H1 (cell line): Measurements from ENCODE around the gene L3MBTL3. TPM values are rescaled to one million over a fixed set of nuclear protein-coding genes. Genes with fewer than 3 reads are reported as not detected.

Source experiments
- CTCF ChIA-PET: fragments of 300-600 bp; sonication (Branson Sonifier 250); formaldehyde crosslinking; loops from one replicate; lab custom pipeline; 2021; ENCODE audit not compliant: partially characterized antibody; lab: Charles Lee
- POLR2A ChIA-PET: fragments of 300-600 bp; sonication (Branson Sonifier 250); formaldehyde crosslinking; loops from one replicate; lab custom pipeline; 2021; ENCODE audit warnings: inconsistent platforms; ENCODE audit not compliant: partially characterized antibody; lab: Charles Lee
- DNase-seq, 2 experiments: peaks; one replicate each; pipeline versions ENCODE4 v3.0.0 to v3.0.0-alpha.2; 2010 to 2022; ENCODE audit warnings: low spot score in 2 of 2, low read depth in 1 of 2, mixed read lengths in 1 of 2
- FAIRE-seq: peaks from 2 replicates; lab custom pipeline; 2011; peaks lifted over from hg19 to GRCh38; lab: Jason Lieb, UNC
- H2AFZ ChIP-seq: 2 replicates; pipeline ENCODE4 v1.8.1; 2012; ENCODE audit warnings: low read length, inconsistent platforms
- H2AK5ac ChIP-seq: 2 replicates; pipeline ENCODE4 v1.6.1; 2013; ENCODE audit warnings: low read depth, low read length
- H2BK120ac ChIP-seq: replicated peaks from 2 replicates; pipeline ENCODE3; 2013; ENCODE audit warnings: low read depth, low read length, inconsistent platforms
- H2BK12ac ChIP-seq: 2 replicates; pipeline ENCODE4 v1.6.1; 2013; ENCODE audit warnings: low read depth, low read length
- H2BK15ac ChIP-seq: 2 replicates; pipeline ENCODE4 v1.6.1; 2013; ENCODE audit warnings: low read length
- H2BK20ac ChIP-seq: 2 replicates; pipeline ENCODE4 v1.6.1; 2013; ENCODE audit warnings: low read length
- H2BK5ac ChIP-seq: 2 replicates; pipeline ENCODE4 v1.6.1; 2013; ENCODE audit warnings: low read depth, low read length
- H3K14ac ChIP-seq: 2 replicates; pipeline ENCODE4 v1.6.1; 2013; ENCODE audit warnings: inconsistent platforms; ENCODE audit not compliant: insufficient read length
- H3K18ac ChIP-seq: 2 replicates; pipeline ENCODE4 v1.6.1; 2013; ENCODE audit warnings: low read length; ENCODE audit errors: extremely low read depth
- H3K23ac ChIP-seq: 2 replicates; pipeline ENCODE4 v1.6.1; 2013; ENCODE audit warnings: inconsistent platforms; ENCODE audit not compliant: insufficient read length
- H3K23me2 ChIP-seq: 2 replicates; pipeline ENCODE4 v1.6.1; 2013; ENCODE audit warnings: low read depth, low read length
- H3K27ac ChIP-seq: 2 replicates; pipeline ENCODE4 v1.6.1; 2011; ENCODE audit warnings: low read depth, low read length, inconsistent platforms
- H3K27me3 ChIP-seq, 4 experiments: replicated peaks in 1 of 4; 1 replicate in 1 of 4; 2 replicates in 3 of 4; pipeline versions ENCODE4 v1.6.1 to v1.8.1; 2011 to 2013; ENCODE audit warnings: low read length in 3 of 4, mild to moderate bottlenecking in 3 of 4, inconsistent platforms in 2 of 4, mixed read lengths in 2 of 4, moderate library complexity in 1 of 4; ENCODE audit not compliant: control insufficient read depth in 3 of 4, insufficient read depth in 3 of 4; ENCODE audit errors: extremely low read depth in 1 of 4
- H3K36me3 ChIP-seq, 4 experiments: 2 replicates each; pipeline versions ENCODE4 v1.6.1 to v1.8.1; 2011 to 2013; ENCODE audit warnings: mild to moderate bottlenecking in 4 of 4, low read length in 3 of 4, moderate library complexity in 2 of 4, control low read depth in 1 of 4, inconsistent platforms in 1 of 4; ENCODE audit not compliant: insufficient read depth in 4 of 4, control insufficient read depth in 2 of 4
- H3K4ac ChIP-seq: replicated peaks from 2 replicates; pipeline ENCODE3; 2013; ENCODE audit warnings: low read length, low read depth, mixed read lengths, inconsistent platforms; ENCODE audit not compliant: insufficient read length
- H3K4me1 ChIP-seq, 4 experiments: replicated peaks in 1 of 4; 1 replicate in 1 of 4; 2 replicates in 3 of 4; pipeline versions ENCODE4 v1.6.1 to v1.8.1; 2011 to 2013; ENCODE audit warnings: low read length in 3 of 4, inconsistent platforms in 2 of 4, mixed read lengths in 1 of 4; ENCODE audit not compliant: insufficient read depth in 4 of 4, control insufficient read depth in 3 of 4
- H3K4me2 ChIP-seq, 2 experiments: 2 replicates each; pipeline versions ENCODE4 v1.6.1 to v1.8.1; 2011 to 2013; ENCODE audit warnings: low read depth in 2 of 2, low read length in 2 of 2, control low read depth in 1 of 2, inconsistent platforms in 1 of 2, mild to moderate bottlenecking in 1 of 2; ENCODE audit not compliant: insufficient read depth in 1 of 2
- H3K4me3 ChIP-seq, 4 experiments: fragments of 200-600, 300-600 bp in 1 of 4; sonication (generic), shearing (Covaris generic), sonication (Bioruptor Twin) in 1 of 4; 2 replicates each; pipeline versions ENCODE4 v1.5.1 to v1.8.1; 2011 to 2016; ENCODE audit warnings: low read length in 4 of 4, low read depth in 3 of 4, control low read depth in 2 of 4, inconsistent platforms in 2 of 4, mild to moderate bottlenecking in 2 of 4, mixed read lengths in 1 of 4, moderate library complexity in 1 of 4; ENCODE audit not compliant: insufficient read depth in 2 of 4; ENCODE audit errors: extremely low read depth in 1 of 4
- H3K56ac ChIP-seq: replicated peaks from 2 replicates; pipeline ENCODE3; 2013; ENCODE audit warnings: low read depth, mild to moderate bottlenecking, mixed read lengths, low read length, inconsistent platforms; ENCODE audit not compliant: insufficient read length
- H3K79me1 ChIP-seq: 2 replicates; pipeline ENCODE4 v1.6.1; 2013; ENCODE audit warnings: low read depth, low read length, control low read depth
- H3K79me2 ChIP-seq, 2 experiments: 2 replicates each; pipeline versions ENCODE4 v1.6.1 to v1.8.1; 2012 to 2013; ENCODE audit warnings: low read length in 2 of 2, mild to moderate bottlenecking in 2 of 2, inconsistent platforms in 1 of 2; ENCODE audit not compliant: insufficient read depth in 2 of 2, control insufficient read depth in 1 of 2
- H3K9ac ChIP-seq, 4 experiments: replicated peaks in 1 of 4; 1 replicate in 1 of 4; 2 replicates in 3 of 4; pipeline versions ENCODE4 v1.6.1 to v1.8.1; 2011 to 2013; ENCODE audit warnings: low read depth in 3 of 4, low read length in 3 of 4, control low read depth in 2 of 4, mild to moderate bottlenecking in 2 of 4, moderate library complexity in 2 of 4, inconsistent platforms in 1 of 4; ENCODE audit errors: extremely low read depth in 1 of 4
- H3K9me3 ChIP-seq, 2 experiments: 2 replicates each; pipeline versions ENCODE4 v1.6.1 to v1.8.1; 2012 to 2013; ENCODE audit warnings: mild to moderate bottlenecking in 2 of 2, moderate library complexity in 2 of 2, control low read depth in 1 of 2, inconsistent platforms in 1 of 2, low read depth in 1 of 2, low read length in 1 of 2, mixed read lengths in 1 of 2; ENCODE audit not compliant: insufficient read depth in 2 of 2
- H4K20me1 ChIP-seq, 2 experiments: replicated peaks in 1 of 2; 2 replicates each; pipeline versions ENCODE3 to v1.8.1; 2011 to 2013; ENCODE audit warnings: inconsistent platforms in 2 of 2, low read length in 2 of 2, mild to moderate bottlenecking in 1 of 2; ENCODE audit not compliant: insufficient read depth in 2 of 2, control insufficient read depth in 1 of 2
- H4K5ac ChIP-seq: 2 replicates; pipeline ENCODE4 v1.6.1; 2013; ENCODE audit warnings: low read length, low read depth, mixed read lengths, inconsistent platforms; ENCODE audit not compliant: insufficient read length
- H4K8ac ChIP-seq: 2 replicates; pipeline ENCODE4 v1.8.0; 2013; ENCODE audit warnings: mild to moderate bottlenecking, moderate library complexity, low read length, inconsistent platforms; ENCODE audit not compliant: insufficient read depth; ENCODE audit errors: extremely low read depth
- H4K91ac ChIP-seq: replicated peaks from 2 replicates; pipeline ENCODE3; 2013; ENCODE audit warnings: low read length, mixed read lengths, inconsistent platforms; ENCODE audit not compliant: insufficient read length
- ASH2L ChIP-seq: fragments of 200-600, 300-600 bp; sonication (generic); IDR thresholded peaks from one replicate; pipeline ENCODE4 v1.7.1; 2017; ENCODE audit warnings: low read length
- BCL11A ChIP-seq, 2 experiments: IDR thresholded peaks; one replicate each; pipeline ENCODE4 v1.6.1; 2011; ENCODE audit warnings: low read depth in 2 of 2, low read length in 2 of 2, mild to moderate bottlenecking in 2 of 2
- CBX5 ChIP-seq: fragments of 300-800, 300-1000 bp; sonication (generic); IDR thresholded peaks from 2 replicates; pipeline ENCODE4 v1.7.1; 2016; ENCODE audit warnings: antibody characterized with exemption, low read length, low read depth
- CREB1 ChIP-seq: IDR thresholded peaks from 2 replicates; pipeline ENCODE4 v1.6.1; 2012; ENCODE audit warnings: inconsistent platforms
- HDAC6 ChIP-seq: IDR thresholded peaks from one replicate; pipeline ENCODE4 v1.7.1; 2012; ENCODE audit warnings: low read depth, mild to moderate bottlenecking, inconsistent platforms, low read length, moderate library complexity
- KDM4A ChIP-seq: IDR thresholded peaks from one replicate; pipeline ENCODE4 v1.7.1; 2012; ENCODE audit warnings: low read depth, mild to moderate bottlenecking, moderate library complexity, low read length, inconsistent platforms; ENCODE audit not compliant: severe bottlenecking
- MAFK ChIP-seq: IDR thresholded peaks from 2 replicates; pipeline ENCODE4 v1.6.1; 2012; ENCODE audit warnings: low read depth, mild to moderate bottlenecking, improper control_type of control experiment, low read length
- NANOG ChIP-seq: IDR thresholded peaks from 2 replicates; pipeline ENCODE4 v1.6.1; 2011; ENCODE audit warnings: low read length, low read depth, mild to moderate bottlenecking, inconsistent platforms; ENCODE audit not compliant: insufficient read depth, poor library complexity, severe bottlenecking
- PHF8 ChIP-seq: fragments of 200-600 bp; sonication (generic); conservative IDR thresholded peaks from 2 replicates; pipeline ENCODE4 v1.7.1; 2012; ENCODE audit warnings: low read depth, mild to moderate bottlenecking, inconsistent platforms, low read length, moderate library complexity
- RXRA ChIP-seq: IDR thresholded peaks from 2 replicates; pipeline ENCODE4 v1.6.1; 2011; ENCODE audit warnings: low read depth, mild to moderate bottlenecking, low read length, moderate library complexity; ENCODE audit not compliant: insufficient read depth
- SP4 ChIP-seq: IDR thresholded peaks from 2 replicates; pipeline ENCODE4 v1.6.1; 2012; ENCODE audit warnings: low read length, inconsistent platforms
- WGBS, 2 experiments: shearing (Covaris generic) in 1 of 2; methylation state at CpG; one replicate each; pipeline versions ENCODE4 v1.1.6 to v1.1.7; 2013 to 2015; ENCODE audit warnings: low lambda C conversion rate in 2 of 2, mixed read lengths in 2 of 2, inconsistent platforms in 1 of 2, low coverage in 1 of 2, missing lambda C conversion rate in 1 of 2; ENCODE audit not compliant: insufficient replicate concordance in 2 of 2, insufficient coverage in 1 of 2, insufficient read length in 1 of 2; ENCODE audit errors: extremely low coverage in 1 of 2, missing lambda C conversion rate in 1 of 2; 5-methylcytosine and 5-hydroxymethylcytosine counted together
- polyA plus RNA-seq, 7 experiments: library from polyadenylated mRNA; depleted of rRNA in 3 of 7; stranded (reverse) in 5 of 7; unstranded in 2 of 7; fragments of >200 nt in 5 of 7; fragments of 200-250 nt in 2 of 7; gene quantifications; 1 replicate in 5 of 7; 2 replicates in 1 of 7; 4 replicates in 1 of 7; pipeline versions ENCODE4 v1.2.1 to v1.2.3, GENCODE V29; 2011 to 2013; ENCODE audit warnings: missing spikeins in 2 of 7, mixed read lengths in 2 of 7
- total RNA-seq: library from RNA; stranded (reverse); fragmentation: NEBNext Ultra II Directional; extraction: Animal tissue kit (Norgen Biotek cat#: 25700); gene quantifications from 2 replicates; pipeline ENCODE4 v1.2.1, GENCODE V29; 2021
- TF ChIP-seq, protein P1 (sequence below): IDR thresholded peaks from 2 replicates; pipeline ENCODE4 v1.6.1; 2012; ENCODE audit warnings: inconsistent platforms
- TF ChIP-seq, protein P2 (sequence below): IDR thresholded peaks from 2 replicates; pipeline ENCODE4 v1.6.1; 2012; ENCODE audit warnings: low read length, inconsistent platforms

The L3MBTL3 gene
- total and polyA plus RNA-seq, 2 of the 8 experiments (the other 6 are each of a cell fraction or from before 2014, with no cell fraction given): 3.9 to 17.2 TPM

DNA sequence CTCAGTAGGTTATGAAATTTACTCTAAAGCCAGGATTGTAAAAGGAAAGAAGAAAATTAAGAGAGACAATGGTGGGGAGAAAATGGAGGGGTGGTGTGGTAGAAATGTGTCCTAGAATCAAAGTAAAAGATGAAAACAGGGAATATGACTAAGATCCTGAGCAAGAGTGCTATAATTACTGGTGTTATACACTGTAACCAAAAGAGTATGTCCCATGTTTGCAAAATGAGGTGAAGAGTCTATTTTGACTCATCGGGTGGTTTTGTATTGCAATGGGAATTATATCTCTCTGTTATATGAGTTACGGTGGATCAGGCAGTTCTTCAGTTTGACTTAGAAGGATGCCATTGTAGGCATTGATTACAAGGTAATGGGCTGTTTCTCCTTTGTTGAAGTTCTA is 8.5 kb downstream of the L3MBTL3 start:
- DNase-seq (no peak), FAIRE-seq (no peak)
- no peak overlapping the region for H3K23ac ChIP-seq
- H3K9me3 ChIP-seq: no peaks in the 10 kb centered on the region
- no peaks in the 10 kb centered on the region for H4K20me1 ChIP-seq
- WGBS, 2 experiments: 94% methylated on average over 2 of the region's 2 CpGs; no CpG with 5 or more reads in 1 of the 2 experiments
- POLR2A ChIA-PET: no interaction called here
- no peak overlapping the region for H4K8ac ChIP-seq
- H2AFZ ChIP-seq: no peak overlapping the region
- H3K4me3 ChIP-seq: no peak overlapping the region
- H3K18ac ChIP-seq: no peak overlapping the region
- H2BK20ac ChIP-seq: no peak overlapping the region
- H2BK120ac ChIP-seq: no peak overlapping the region
- H3K79me2 ChIP-seq: peaks cover 0 to 5% of the 10 kb centered on the region in 2 experiments; a peak in 1 of 4 replicates
- no peaks in the 10 kb centered on the region for H3K79me1 ChIP-seq
- H3K4me1 ChIP-seq: no peaks in the 10 kb centered on the region
- no peak overlapping the region for H3K9ac ChIP-seq
- no peak overlapping the region for H4K5ac ChIP-seq
- H3K27me3 ChIP-seq: no peaks in the 10 kb centered on the region
- no peak overlapping the region for H2BK5ac ChIP-seq
- H3K27ac ChIP-seq: no peak overlapping the region
- no peak overlapping the region for H3K56ac ChIP-seq
- H3K4me2 ChIP-seq: no peak overlapping the region
- no peak overlapping the region for H3K4ac ChIP-seq
- no peak overlapping the region for H2BK15ac ChIP-seq
- no peak overlapping the region for H3K14ac ChIP-seq
- no peak overlapping the region for H2BK12ac ChIP-seq
- no peaks in the 10 kb centered on the region for H3K36me3 ChIP-seq
- no peak overlapping the region for H4K91ac ChIP-seq
- CTCF ChIA-PET: no interaction called here
- H3K23me2 ChIP-seq: no peaks in the 10 kb centered on the region
- H2AK5ac ChIP-seq: no peak overlapping the region
- no peak for TF ChIP-seq CREB1
- no peak for TF ChIP-seq PHF8
- no peak for TF ChIP-seq BCL11A (IDR thresholded peaks at IDR 0.05; ENCODE audit: low read depth in 2 of 2, low read length in 2 of 2)
- no peak for TF ChIP-seq MAFK
- no peak for TF ChIP-seq CBX5
- no peak for TF ChIP-seq RXRA
- TF ChIP-seq KDM4A: no peak
- TF ChIP-seq SP4: no peak
- TF ChIP-seq NANOG: no peak
- TF ChIP-seq, protein P1, sequence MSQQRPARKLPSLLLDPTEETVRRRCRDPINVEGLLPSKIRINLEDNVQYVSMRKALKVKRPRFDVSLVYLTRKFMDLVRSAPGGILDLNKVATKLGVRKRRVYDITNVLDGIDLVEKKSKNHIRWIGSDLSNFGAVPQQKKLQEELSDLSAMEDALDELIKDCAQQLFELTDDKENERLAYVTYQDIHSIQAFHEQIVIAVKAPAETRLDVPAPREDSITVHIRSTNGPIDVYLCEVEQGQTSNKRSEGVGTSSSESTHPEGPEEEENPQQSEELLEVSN: no peak
- TF ChIP-seq ASH2L: no peak
- no peak for TF ChIP-seq HDAC6
- TF ChIP-seq, protein P2, sequence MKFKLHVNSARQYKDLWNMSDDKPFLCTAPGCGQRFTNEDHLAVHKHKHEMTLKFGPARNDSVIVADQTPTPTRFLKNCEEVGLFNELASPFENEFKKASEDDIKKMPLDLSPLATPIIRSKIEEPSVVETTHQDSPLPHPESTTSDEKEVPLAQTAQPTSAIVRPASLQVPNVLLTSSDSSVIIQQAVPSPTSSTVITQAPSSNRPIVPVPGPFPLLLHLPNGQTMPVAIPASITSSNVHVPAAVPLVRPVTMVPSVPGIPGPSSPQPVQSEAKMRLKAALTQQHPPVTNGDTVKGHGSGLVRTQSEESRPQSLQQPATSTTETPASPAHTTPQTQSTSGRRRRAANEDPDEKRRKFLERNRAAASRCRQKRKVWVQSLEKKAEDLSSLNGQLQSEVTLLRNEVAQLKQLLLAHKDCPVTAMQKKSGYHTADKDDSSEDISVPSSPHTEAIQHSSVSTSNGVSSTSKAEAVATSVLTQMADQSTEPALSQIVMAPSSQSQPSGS: no peak
